GM21360 (cell line): Measurements from ENCODE around the gene PRRT1.
"Not testable (repeated sequence)": the region's sequence is repeated elsewhere in the genome, so short reads cannot be mapped to it uniquely, and the experiment has no call there.

Source experiments
- ATAC-seq: cut with Tn5 transposase; IDR thresholded peaks from one replicate; pipeline ENCODE4 v1.9.1; 2021; ENCODE audit warnings: mild to moderate bottlenecking, moderate library complexity; ENCODE audit not compliant: unreplicated experiment

PRRT1 gene

DNA sequence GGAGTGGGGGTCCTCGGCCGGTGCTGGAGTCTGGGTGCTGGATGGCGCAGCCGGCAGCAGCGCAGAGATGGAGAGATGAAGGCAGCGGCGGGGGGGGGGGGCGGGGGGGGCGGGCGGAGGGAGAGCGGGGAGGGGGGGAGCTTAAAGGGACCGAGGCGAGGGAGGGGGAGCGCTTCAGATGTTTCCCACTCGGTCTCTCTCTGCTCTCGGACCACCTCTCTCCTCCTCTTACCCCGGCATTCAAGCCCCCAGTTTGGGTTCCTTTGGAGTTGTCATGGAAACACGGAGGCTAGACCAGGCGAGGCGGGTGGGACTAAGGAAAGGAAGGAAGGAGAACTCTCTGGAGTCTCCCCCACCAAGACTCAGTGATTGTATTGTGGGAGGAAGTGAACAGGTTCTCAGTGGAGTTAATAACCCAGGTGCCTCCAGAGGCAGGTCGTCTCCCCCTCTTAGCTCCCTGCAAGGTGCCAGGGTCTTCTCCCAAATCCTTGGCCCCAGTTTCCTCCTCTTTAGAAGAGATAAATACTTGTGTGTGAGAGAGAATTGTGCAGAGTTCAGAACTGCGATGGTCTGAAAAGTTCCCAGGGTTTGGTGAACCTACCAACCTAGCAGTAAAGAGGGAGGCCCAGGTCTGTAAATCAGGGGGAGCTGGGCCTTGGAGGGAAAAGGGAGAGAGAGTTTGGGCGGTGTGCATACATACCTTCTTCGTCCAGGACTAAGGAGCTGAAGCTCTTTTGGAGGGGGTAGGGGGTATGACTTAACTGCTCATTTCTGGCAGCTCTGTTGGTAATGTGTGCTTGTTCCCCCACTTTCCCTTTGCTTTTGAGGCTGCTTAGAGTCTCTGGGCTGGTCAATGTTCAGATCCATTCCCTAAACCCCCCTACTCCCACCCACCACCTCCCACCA lies at the start of gene PRRT1:
PRRT1 (minus strand) TSS at position 77 of the 906 bp plus-strand sequence. CDS start 112 bp downstream, outside the sequence.
- ATAC-seq = no peak

DNA sequence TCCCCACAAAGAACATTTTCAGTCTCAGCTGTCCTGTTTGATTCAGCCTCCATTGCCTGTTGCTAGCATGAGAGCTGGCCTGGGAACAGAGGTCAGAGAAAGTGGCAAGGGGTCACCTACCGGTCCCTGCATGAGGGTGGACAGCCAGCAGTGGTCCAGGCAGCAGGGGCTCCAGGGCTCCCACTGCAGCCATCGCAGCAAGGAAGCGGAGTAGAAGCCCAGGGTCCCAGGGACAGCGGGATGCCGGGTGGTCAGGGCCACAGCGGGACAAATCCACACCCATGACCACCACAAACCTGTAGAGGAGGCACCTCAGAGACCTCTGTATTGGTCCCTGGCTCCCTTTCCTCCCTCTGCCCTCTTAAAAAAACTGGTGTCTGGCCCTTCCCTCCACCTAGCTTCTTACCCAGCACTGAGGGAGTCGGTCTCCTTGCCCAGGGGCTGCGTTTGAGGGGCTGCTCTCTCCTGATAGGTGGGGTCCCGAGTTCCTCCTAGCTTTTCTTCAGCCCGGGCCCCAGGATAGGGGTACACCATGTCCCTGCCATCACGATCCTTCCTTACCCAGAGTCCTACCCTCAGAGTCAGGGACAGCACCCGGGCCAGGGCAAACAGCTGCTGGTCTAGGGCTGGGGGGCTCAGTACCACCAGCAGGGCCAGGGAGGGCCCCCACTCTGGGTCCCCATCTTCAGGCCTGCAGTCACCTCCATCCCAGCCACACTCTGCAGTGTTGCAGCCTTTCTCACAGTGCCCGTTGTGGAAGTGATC lies 49.2 kb upstream of the PRRT1 start:
- ATAC-seq = no peak

DNA sequence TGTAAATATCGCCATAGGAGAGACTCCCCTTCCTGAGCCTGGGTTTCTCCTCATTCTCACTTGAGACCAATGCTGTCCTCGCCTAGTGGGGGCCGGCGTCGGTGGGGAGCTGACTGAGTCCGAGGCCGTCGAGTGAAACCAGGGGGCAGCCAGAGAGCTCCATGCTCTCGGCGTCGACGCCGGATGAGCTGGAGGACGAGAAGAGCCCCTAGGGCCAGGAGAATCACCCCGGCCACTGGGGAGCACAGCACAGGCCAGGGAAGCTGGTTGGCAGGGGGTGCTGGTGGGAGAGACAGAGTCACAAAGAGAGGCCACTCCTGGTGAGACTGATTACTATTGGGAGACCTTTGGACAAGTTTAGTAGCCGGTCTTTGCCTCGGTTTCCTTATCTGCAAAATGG lies 47.1 kb upstream of the PRRT1 start:
- no peak for ATAC-seq

DNA sequence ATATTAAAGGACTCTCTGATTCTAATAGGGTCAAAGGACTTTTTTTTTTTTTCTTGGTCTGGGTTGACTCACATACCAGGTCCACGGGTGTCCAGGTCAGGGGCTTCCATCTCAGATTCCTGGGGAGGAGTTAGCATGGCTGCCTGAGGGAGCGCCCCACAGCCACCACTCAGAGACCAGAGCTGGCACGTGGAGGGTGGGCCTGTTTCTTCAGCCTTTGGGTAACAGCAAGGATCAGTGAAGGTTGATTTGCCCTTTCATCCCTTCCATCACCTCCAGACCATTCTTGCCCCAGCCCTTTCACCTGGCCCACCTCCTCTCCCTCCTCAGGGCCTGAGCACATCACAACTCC lies 46.6 kb upstream of the PRRT1 start:
- no peak for ATAC-seq

DNA sequence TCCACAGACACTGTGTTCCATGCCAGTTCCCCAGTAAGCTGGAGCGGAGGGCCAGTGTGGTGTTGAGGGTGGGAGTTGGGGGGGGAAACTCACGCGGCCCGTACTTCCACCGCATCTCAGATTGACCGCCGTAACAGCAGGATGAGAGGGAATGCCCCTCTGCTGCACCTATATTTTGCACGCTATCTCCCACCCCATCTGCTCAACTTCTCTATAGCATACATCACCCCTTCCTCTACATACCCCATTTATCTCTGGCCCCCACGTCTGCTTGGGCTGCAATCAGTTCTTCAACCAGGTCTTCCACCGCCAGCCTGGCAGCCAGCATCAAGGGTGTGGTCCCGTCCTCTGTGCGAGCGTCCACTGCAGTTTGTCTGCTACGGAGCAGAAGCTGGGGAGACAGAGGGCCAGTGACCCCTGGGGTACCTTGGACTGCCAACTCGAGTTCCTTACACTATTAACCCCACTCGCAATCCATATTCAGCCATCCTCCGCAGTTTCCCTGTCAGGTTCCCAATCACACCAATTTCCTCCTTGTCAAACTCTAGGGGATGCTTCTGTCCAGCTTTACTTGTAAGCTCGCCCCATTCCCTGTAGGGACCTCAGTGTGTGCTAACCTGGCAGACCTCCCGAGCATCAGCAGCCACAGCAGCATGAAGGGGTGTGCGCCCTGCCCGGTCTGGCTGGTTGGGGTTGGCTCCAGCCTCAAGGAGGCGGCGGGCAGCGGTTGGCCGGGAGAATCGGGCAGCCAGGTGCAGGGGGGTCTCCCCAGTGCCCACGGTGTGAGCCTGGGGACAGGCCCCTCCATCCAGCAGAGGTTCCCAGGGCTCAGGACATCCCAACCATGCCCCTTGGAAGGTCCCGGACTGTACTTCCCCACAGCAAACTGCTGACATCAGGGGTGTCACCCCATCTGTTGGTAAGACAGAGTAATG lies 45.2 kb upstream of the PRRT1 start:
- no peak for ATAC-seq

DNA sequence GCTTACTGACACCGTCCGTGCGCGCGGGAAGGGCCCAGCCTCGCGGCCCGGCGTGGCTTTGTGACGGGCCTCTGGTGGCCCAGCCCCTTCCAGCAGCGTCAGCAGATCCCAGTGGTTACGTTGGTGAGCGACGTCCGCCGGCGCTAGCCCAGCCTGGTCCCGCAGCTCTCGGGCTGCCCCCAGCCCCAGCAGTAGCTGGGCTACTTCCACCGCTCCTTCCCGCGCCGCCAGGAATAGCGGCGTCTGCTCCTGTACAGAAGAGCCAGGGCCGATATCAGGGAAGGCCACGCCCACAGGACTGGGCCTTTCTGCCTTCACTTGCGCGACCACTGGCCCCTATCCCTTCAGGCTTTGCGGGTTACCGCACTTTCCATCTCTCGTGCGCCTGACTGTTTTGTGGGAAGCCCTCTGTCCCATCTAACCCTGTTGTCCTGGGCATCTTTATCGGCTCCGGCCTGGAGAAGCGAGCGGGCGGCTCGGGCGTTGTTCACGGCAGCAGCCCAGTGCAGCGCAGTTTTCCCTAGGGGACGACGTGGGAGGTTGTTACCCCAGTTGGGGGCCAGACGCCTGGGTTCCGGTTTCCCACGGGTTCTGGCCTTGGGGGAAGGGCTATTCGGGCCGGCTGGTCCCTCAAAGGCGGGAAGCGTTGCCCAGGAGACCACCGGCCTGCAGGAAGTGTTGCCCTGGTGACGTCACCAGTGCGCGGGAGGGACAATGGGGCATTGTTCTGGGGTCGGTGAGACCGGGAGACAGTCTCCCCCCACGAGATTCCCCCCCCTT lies 44.4 kb upstream of the PRRT1 start:
- ATAC-seq = peak; percentile 65

DNA sequence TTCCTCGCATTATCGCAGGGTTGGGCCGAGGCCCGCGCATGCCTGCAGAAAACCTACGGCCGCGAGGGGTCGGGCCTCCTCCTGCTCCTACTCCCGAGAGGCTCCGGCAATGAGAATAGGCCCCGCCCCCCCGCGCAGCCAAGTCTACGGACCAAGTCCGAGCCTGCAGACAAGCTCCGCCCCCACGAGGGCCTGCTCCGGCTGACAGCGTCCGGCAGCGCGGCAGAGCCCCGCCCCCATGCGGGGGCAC lies 43.8 kb upstream of the PRRT1 start:
- peak; percentile 66 for ATAC-seq

DNA sequence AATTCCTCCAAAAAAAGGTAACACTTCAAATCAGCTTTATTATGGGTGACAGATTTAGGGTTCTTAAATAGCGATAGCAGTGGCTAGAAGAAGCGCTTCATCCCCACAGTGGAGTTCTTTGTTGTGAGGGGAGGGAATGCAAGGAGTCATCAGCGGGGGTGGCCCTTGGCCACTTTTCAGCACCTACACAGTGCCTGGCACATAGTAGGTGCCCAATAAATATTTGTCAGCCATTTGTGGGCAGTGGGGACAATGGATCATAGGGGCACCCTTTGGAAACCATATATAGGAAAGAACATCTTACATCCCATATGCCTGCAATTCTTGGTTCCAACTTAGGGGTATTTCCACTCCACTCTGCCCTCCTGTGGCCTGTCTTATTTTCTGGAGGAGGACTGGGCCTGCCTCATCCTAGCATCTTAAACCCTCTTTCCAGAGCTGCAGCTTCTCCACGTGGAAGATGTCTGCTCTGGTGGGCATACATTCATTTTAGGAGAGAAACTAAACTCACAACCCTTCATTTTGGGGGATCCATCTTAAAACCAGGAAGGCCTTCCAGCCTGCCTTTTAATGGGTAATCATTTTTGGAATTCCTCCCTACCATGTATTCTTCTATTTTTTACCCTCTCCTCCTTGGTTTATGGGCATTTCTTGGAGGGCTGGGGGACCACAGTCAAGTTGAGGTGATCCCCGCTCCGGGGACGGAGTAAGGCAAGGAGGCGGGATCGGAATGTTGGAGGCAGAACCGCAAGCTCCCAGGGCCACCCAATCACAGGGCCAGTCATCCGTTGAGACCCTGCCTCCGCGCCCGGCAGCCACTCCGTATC lies 43.3 kb upstream of the PRRT1 start:
- no peak for ATAC-seq

DNA sequence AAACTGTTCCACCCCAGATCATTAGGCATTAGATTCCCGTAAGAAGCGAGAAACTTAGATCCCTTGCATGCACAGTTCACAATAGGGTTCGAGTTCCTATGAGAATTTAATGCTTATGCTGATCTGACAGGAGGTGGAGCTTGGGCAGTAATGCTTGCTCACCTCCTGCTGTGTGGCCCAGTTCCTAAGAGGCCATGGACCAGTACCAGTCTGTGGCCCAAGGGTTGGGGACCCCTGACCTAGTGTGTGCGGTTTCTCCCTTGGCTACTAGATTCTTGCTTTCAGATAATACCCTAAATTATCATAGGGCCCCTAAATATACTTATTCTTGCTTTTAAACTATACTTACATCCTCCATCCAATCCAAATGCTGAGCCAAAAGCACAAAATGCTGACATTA lies 42.6 kb upstream of the PRRT1 start:
- no peak for ATAC-seq

DNA sequence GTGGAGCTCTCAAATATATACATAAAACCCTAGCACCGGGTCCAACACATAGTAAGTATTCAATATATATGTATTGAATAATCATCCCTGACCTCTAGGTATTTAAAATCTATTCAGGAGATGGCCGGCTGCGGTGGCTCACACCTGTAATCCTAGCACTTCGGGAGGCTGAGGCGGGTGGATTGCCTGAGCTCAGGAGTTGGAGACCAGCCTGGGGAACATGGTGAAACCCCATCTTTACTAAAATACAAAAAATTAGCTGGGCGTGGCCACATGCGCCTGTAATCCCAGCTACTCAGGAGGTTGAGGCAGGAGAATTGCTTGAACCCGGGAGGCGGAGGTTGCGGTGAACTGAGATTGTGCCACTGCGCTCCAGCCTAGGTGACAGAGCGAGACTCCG lies 41.4 kb upstream of the PRRT1 start:
- ATAC-seq = not testable (repeated sequence)

DNA sequence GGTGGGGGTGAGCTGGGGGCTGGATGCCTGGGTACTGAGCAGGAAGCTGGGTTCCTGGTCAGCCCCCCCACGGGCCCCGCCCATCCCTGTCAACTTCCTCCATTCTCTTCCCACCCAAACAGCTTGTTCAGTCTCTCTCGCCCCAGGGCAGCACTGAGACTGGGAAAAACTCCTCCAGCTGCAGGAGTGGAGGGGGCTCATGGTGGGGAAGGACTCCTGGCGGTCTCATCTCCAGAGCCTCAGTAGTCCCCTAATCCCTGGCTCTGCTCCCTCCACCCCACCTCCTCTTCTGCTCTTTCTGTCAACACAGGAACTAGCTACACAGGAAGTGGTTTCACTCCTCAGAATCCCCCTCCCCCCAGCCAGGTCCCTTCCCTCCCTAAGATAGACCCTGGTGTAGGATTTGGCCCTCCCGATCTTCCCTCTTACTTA lies 40.9 kb upstream of the PRRT1 start, which contains the start of gene GPSM3:
GPSM3 (minus strand) TSS at position 36 of the 432 bp plus-strand sequence. CDS start 130 bp downstream, outside the sequence.
- ATAC-seq = no peak

DNA sequence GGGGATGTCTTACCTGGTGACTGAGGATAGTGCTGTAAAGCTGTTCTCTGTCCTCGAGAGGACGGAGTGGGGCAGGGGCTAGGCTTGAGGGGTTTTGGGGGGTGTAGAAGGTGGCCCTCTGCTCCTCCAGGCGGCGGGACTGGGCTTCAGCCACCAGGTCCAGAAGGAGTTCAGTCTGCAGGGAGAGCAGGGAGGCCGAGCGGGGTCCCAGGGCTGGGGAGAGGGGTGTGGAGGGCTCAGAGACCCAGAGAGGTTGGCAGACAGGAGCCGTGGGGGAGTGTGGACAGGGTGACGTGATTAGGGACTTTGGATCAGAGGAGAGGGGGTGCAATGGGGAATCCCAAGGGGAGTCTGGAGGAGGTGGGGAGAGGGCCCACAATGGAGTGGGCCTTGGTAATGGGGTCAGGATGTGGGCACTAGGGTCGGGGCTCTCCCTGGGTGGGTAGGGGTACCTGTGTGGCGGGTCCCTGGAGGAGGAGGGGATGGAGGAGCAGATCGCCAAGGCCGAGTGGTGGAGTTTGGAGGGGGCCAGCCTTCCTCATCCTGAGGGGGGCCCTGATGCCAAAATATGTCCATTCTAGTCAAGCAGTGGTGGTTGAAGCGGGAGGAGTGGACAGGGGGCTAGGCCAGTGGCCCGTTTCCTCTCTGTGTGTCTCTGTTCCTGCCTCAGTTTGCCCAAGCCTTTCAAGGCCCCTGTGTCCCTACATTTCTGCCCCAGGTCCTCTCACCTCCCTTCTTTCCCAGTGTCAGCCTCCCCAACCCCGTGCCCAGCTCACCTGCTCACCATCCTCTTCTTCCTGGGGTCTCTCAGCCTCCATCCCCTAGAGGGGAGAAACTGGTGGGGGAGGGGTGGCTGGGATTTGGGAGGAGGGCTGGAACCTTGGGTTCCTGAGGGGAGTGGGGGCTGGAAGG lies 40.2 kb upstream of the PRRT1 start:
- ATAC-seq = no peak

DNA sequence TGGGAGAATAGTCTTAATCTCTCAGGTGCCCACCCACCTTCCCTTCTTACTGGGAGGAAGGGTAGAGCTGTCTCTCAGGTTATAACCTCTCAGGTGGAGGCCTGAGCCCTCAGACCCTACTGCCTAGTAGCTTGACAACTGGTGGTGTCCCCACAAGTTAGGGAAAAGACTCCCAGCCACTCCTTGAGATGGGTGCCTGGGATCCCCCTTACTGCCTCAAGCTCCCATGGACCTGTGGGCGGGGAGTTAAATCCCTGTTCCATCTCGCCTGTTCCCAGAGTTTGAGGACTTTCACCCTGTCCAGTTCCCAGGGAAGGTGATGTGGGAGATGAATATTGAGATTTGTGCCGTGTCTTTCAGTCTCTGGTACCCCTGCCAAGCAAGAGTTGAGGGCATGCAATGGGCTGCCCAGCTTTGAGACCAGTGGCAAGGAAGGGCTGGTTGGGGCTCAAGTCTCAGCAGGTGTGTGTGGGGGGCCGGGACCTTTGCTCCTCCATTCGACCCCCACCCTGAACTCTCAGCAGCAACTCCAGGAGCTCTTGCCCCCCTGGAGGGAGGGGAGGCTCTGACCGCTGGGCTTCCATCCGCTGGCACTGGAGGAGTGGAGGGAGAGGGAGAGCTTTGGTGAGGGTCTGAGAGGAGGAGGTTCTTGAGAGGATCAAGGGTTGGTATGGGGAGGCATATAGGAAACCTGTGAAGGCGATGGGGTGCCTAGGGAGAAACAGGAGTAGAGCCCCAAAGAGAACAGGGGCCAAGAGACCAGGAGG lies 39.4 kb upstream of the PRRT1 start:
- no peak for ATAC-seq

DNA sequence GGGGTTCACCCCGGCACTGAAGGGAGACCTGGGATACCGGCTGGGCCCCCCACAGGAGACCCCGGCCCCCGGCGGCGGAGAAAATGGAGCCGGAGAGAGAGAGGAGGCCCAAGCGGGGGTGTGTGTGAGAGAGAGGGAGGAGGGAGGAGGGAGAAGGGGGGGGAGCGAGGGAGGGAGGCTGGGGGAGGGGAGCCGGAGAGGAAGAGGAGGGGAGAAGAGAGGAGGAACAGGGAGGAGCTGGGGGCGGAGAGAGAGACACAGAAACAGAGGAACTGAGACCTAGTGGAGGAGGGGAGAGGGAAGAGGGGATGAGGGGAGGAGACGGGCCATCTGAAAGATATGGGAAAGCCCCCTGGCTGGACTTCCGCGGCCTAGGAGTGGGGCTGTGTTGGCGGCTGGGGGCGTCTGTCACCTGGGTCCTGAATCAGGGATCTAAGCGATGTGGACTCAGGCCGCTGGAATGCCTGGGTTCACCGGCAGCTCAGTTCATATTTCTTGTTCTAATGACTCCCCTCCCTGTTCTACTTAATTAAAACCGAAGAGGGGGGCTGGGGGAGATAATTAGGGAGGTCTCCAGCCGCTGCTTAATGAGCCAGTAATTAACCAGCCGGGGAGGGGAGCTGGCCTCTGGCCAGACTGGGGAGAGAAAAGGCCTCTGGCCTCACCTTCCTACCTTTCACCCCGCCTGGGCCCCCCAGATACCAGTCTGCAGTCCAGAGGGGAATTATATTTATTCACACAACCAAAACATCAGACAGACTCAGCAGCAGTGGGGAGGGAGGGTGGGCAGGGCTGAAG lies 38.5 kb upstream of the PRRT1 start, which contains the start of gene PBX2:
PBX2 (minus strand) TSS at position 149 of the 798 bp plus-strand sequence. CDS start 287 bp downstream, outside the sequence.
- peak; percentile 45 for ATAC-seq

DNA sequence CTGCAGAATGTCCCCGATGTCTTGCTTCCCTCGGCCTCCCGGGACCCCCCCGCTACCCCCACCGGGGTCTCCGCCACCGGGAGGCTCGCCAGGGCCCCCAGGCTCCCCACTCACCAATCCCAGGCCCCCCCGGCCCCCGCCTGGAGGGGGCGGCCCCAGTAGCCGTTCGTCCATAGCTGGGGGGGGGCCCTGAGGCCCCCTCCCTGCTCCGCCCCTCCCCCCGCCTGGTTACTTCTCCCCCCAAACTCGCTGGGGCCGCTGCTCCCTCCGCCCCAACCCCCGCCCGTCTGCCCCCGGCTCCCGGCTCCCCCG lies 38.0 kb upstream of the PRRT1 start:
- no peak for ATAC-seq

DNA sequence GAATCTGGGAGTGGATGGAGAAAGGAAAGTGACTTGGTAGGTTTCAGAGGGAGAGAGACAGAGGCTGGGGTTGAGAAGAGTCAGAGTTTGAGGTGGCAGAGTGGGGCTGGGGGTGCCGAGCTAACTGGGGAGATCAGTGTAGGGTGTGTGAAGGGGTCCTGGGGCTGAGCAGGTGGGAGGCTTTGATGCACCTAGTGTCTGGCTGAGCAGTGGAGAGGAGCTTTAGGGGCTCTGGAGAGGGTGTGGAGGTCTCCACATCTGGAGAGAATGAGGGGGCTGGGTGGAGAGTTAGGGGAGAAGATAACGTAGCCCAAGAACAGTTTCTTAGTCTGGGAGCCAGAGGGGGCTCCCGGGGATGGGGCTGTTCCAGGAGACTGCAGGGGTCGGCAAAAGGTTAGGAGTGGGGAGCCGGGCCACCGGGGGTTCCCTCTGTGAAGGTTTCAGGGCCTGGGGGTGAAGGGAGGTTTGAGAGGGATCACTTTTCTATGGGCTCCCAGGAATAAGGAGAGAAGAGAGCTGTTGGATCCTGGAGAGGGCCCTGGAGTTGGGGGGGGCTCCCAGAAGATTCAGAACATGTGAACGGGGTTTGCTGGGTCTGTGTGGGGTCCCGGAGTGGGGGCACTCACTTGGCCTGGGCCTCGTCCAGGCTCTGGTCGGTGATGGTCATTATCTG lies 37.5 kb upstream of the PRRT1 start:
- ATAC-seq = no peak
